HepG2 (cell line): ENCODE results near the gene WDR89. TPM values are rescaled to one million over a fixed set of nuclear protein-coding genes. Genes with fewer than 3 reads are reported as not detected.

Source experiments
- ATAC-seq: fragments of 200-7000 bp; cut with Tn5 transposase; 3 replicates; pipeline ENCODE4 v1.9.1; 2020; ENCODE audit warnings: mild to moderate bottlenecking, moderate library complexity
- BruUV-seq: library from RNA; stranded (reverse); fragments of 400-500 nt; replicated peaks from 2 replicates; lab custom pipeline; 2021; lab: Mats Ljungman, UMichigan
- CTCF ChIA-PET: fragments of 300-600 bp; formaldehyde crosslinking; extraction: SDS; loops from one replicate; lab custom pipeline; 2021; ENCODE audit warnings: low total read pairs, inconsistent platforms, low intra/inter-chr PET ratio; lab: Yijun Ruan, JAX
- POLR2A ChIA-PET: fragments of 350-600 bp; sonication (Branson Sonifier 250); formaldehyde crosslinking; loops from one replicate; lab custom pipeline; 2020; ENCODE audit warnings: antibody characterized with exemption, inconsistent platforms; lab: Yijun Ruan, JAX
- DNase-seq: peaks from one replicate; pipeline ENCODE4 v3.0.0-alpha.2; 2015; ENCODE audit warnings: low spot score
- FAIRE-seq: peaks from 3 replicates; lab custom pipeline; 2011; peaks lifted over from hg19 to GRCh38; lab: Jason Lieb, UNC
- H2AFZ ChIP-seq: one replicate; pipeline ENCODE4 v1.6.1; 2011; ENCODE audit warnings: low read length, inconsistent platforms
- H3K27ac ChIP-seq: fragments of 300-600 bp; 3 replicates; pipeline ENCODE4 v1.8.0; 2011; ENCODE audit warnings: mixed run types, mild to moderate bottlenecking, mixed read lengths, low read length, inconsistent platforms; ENCODE audit not compliant: insufficient read depth; ENCODE audit errors: extremely low read length
- H3K27me3 ChIP-seq, 2 experiments: fragments of 200-600 bp in 1 of 2; 2 replicates in 1 of 2; 3 replicates in 1 of 2; pipeline versions ENCODE4 v1.6.0 to v1.8.0; 2011; ENCODE audit warnings: low read length in 2 of 2, mild to moderate bottlenecking in 2 of 2, moderate library complexity in 2 of 2, inconsistent platforms in 1 of 2; ENCODE audit not compliant: insufficient read depth in 2 of 2, control insufficient read depth in 1 of 2
- H3K36me3 ChIP-seq, 2 experiments: fragments of 200-600 bp in 1 of 2; replicated peaks in 1 of 2; 2 replicates in 1 of 2; 3 replicates in 1 of 2; pipeline versions ENCODE4 v1.5.1 to v1.8.0; 2011; ENCODE audit warnings: low read length in 2 of 2, inconsistent platforms in 1 of 2; ENCODE audit not compliant: insufficient read depth in 2 of 2, control insufficient read depth in 1 of 2
- H3K4me1 ChIP-seq: 2 replicates; pipeline ENCODE4 v1.5.1; 2012; ENCODE audit warnings: low read length, inconsistent platforms; ENCODE audit not compliant: insufficient read depth
- H3K4me2 ChIP-seq: 2 replicates; pipeline ENCODE4 v1.6.0; 2011; ENCODE audit warnings: low read depth, low read length, inconsistent platforms
- H3K4me3 ChIP-seq, 3 experiments: fragments of 200-600 bp in 1 of 3; sonication (generic), shearing (Covaris generic) in 1 of 3; replicated peaks in 1 of 3; 2 replicates each; pipeline ENCODE4 v1.5.1; 2011 to 2016; ENCODE audit warnings: low read length in 3 of 3, inconsistent platforms in 2 of 3, low read depth in 2 of 3, mild to moderate bottlenecking in 2 of 3, control low read depth in 1 of 3, mixed read lengths in 1 of 3; ENCODE audit not compliant: insufficient read depth in 1 of 3
- H3K79me2 ChIP-seq: one replicate; pipeline ENCODE4 v1.6.1; 2011; ENCODE audit warnings: low read length, inconsistent platforms; ENCODE audit not compliant: insufficient read depth
- H3K9ac ChIP-seq: 2 replicates; pipeline ENCODE4 v1.6.0; 2011; ENCODE audit warnings: mild to moderate bottlenecking, low read depth, low read length, inconsistent platforms; ENCODE audit not compliant: insufficient read depth
- H3K9me3 ChIP-seq: 2 replicates; pipeline ENCODE4 v1.5.1; 2012; ENCODE audit warnings: mild to moderate bottlenecking, low read length
- H4K20me1 ChIP-seq: 2 replicates; pipeline ENCODE4 v1.6.0; 2011; ENCODE audit warnings: inconsistent platforms, mild to moderate bottlenecking, low read length, moderate library complexity; ENCODE audit not compliant: insufficient read depth
- FOXJ3 ChIP-seq: sonication (generic); formaldehyde crosslinking; IDR thresholded peaks from 2 replicates; pipeline ENCODE4 v1.4.0; 2020; ENCODE audit warnings: missing genetic modification reagents, mild to moderate bottlenecking, borderline replicate concordance
- ZFP37 ChIP-seq: sonication (generic); formaldehyde crosslinking; IDR thresholded peaks from 2 replicates; pipeline ENCODE4 v1.4.0; 2020; ENCODE audit warnings: missing genetic modification reagents, borderline replicate concordance
- ZNF333 ChIP-seq: sonication (generic); formaldehyde crosslinking; IDR thresholded peaks from 2 replicates; pipeline ENCODE4 v1.4.0; 2020; ENCODE audit warnings: mild to moderate bottlenecking, missing genetic modification reagents, borderline replicate concordance
- ZNF546 ChIP-seq: sonication (generic); formaldehyde crosslinking; conservative IDR thresholded peaks from 2 replicates; pipeline ENCODE4 v1.8.1; 2023; ENCODE audit warnings: mild to moderate bottlenecking, missing genetic modification reagents
- ZNF570 ChIP-seq: sonication (generic); formaldehyde crosslinking; IDR thresholded peaks from 2 replicates; pipeline ENCODE4 v1.4.0; 2020; ENCODE audit warnings: mild to moderate bottlenecking, missing genetic modification reagents, borderline replicate concordance
- WGBS: methylation state at CpG from one replicate; pipeline ENCODE4 v1.1.6; 2017; ENCODE audit warnings: low lambda C conversion rate; 5-methylcytosine and 5-hydroxymethylcytosine counted together
- in situ Hi-C: cut with HindIII; loops from 2 replicates; pipeline ENCODE4 v1.10.0; 2017; ENCODE audit warnings: low pct_unique_long_range_greater_than_20kb; ENCODE audit not compliant: extremely low pct_ligation_motif_present
- intact Hi-C: fragments of 100-400 bp; cut with micrococcal nuclease; formaldehyde crosslinking; loops from one replicate; pipeline ENCODE4 v1.10.0; 2022; ENCODE audit not compliant: unreplicated experiment
- polyA plus RNA-seq, 8 experiments: library from polyadenylated mRNA; depleted of rRNA in 3 of 8; stranded (reverse) in 7 of 8; unstranded in 1 of 8; fragments of >200 nt; fragmentation: Illumina TruSeq in 4 of 8; extraction: Trizol in 4 of 8; gene quantifications; 2 replicates each; pipeline versions ENCODE4 v1.2.1 to v1.2.3, GENCODE V29; 2011 to 2016; ENCODE audit warnings: low read depth in 4 of 8, missing spikeins in 1 of 8, mixed read lengths in 1 of 8; ENCODE audit not compliant: insufficient read depth in 1 of 8
- total RNA-seq, 5 experiments: library from RNA; depleted of rRNA; stranded (reverse); fragments of >200 nt; fragmentation: Illumina TruSeq; extraction: Trizol; gene quantifications; 2 replicates each; pipeline ENCODE4 v1.2.3, GENCODE V29; 2016; ENCODE audit warnings: low read depth in 1 of 5
- TF ChIP-seq, protein P1 (sequence below): sonication (generic); formaldehyde crosslinking; IDR thresholded peaks from 2 replicates; pipeline ENCODE4 v1.4.0; 2020; ENCODE audit warnings: missing genetic modification reagents
- TF ChIP-seq, protein P2 (sequence below): sonication (generic); formaldehyde crosslinking; IDR thresholded peaks from 2 replicates; pipeline ENCODE4 v1.5.1; 2020; ENCODE audit warnings: mild to moderate bottlenecking, missing genetic modification reagents, borderline replicate concordance

Gene WDR89
- total and polyA plus RNA-seq, 2 of the 13 experiments (the other 11 are each of a cell fraction or from before 2014, with no cell fraction given), result 5.2 to 20.1 TPM

DNA sequence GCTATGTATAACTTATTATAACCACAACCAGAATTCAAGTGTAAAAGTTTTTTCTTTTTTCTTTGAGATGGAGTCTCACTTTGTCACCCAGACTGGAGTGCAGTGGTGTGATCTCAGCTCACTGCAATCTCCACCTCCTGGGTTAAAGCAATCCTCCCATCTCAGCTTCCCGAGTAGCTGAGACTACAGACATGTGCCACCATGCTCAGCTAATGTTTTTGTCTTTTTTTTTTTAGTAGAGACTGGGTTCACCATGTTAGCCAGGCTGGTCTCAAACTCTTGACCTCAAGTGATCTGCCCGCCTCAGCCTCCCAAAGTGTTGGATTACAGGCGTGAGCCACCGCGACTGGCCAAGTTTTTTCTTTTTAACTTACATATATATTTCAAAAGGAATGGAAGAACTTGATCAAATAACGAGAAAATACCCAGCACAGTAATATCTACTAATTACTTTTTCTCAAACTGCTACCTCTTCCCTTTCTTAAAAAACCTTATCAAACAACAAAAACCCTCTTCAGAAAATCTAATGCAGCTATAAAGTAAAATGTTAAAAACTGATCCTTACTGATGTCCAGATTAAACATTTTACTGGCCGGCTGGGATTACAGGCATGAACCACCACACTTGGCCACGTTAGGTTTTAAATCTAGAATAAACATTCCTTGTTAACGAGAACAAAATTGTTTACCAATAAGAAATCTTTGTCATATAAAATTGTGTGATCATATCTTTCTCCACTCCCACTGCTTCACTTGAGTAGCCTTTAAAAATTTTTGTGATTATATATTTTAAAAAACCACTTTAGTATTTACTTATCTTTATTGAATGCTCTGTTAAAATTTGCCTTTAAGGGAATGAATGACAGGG is 41.3 kb upstream of the WDR89 start (continued):
- TF ChIP-seq, protein P1, sequence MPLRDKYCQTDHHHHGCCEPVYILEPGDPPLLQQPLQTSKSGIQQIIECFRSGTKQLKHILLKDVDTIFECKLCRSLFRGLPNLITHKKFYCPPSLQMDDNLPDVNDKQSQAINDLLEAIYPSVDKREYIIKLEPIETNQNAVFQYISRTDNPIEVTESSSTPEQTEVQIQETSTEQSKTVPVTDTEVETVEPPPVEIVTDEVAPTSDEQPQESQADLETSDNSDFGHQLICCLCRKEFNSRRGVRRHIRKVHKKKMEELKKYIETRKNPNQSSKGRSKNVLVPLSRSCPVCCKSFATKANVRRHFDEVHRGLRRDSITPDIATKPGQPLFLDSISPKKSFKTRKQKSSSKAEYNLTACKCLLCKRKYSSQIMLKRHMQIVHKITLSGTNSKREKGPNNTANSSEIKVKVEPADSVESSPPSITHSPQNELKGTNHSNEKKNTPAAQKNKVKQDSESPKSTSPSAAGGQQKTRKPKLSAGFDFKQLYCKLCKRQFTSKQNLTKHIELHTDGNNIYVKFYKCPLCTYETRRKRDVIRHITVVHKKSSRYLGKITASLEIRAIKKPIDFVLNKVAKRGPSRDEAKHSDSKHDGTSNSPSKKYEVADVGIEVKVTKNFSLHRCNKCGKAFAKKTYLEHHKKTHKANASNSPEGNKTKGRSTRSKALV (CRISPR knock-in tag), result no peak
- no peak for TF ChIP-seq ZFP37

DNA sequence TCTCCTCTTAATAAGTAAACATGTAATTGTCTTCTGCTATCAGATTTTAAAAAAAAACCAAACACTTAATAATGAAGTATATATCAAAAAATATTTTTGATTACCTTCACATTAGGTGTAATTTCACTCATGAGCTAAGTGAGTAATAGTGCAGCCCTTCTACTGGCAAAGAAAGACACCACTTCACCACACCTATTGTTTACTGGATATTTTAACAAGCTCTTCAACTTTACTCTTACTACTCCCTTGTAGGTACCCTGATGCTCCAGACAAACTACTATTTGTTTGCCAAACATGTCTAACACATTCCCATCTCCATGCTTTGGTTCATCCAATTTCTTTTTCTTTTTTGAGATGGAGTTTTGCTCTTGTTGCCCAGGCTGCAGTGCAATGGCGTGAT is 36.9 kb upstream of the WDR89 start:
- Histone ChIP-seq H3K9me3 (no peaks in the 10 kb centered on the region), H3K9ac (no peak overlapping the region), H3K4me2 (no peak overlapping the region), H2AFZ (no peak overlapping the region), H3K4me1 (0 out of 2 replicates have a peak, but pooled peaks cover 6% of the 10 kb centered on the region), H4K20me1 (no peaks in the 10 kb centered on the region), H3K79me2 (no peaks in the 10 kb centered on the region), H3K27ac (no peak overlapping the region), H3K27me3 (no peaks in the 10 kb centered on the region), H3K4me3 (no peak overlapping the region), H3K36me3 (0 out of 5 replicates have a peak, but pooled peaks cover 0 to 1% of the 10 kb centered on the region in 2 experiments)
- ChIA-PET CTCF (no interaction called here), POLR2A (interaction anchor here (1.5 kb wide), 1 partner anchor 36 kb away, joined by 3 read pairs; no protein-coding TSS in a partner anchor)
- FAIRE-seq (no peak), DNase-seq (no peak), ATAC-seq (no peak)
- no TSS peak for BruUV-seq
- WGBS, result 92% methylated on average over 1 of the region's 1 CpG
- intact Hi-C loops (no loop called here), in situ Hi-C loops (no loop called here)
- TF ChIP-seq FOXJ3 (CRISPR knock-in tag), result no peak
- TF ChIP-seq, protein P2, sequence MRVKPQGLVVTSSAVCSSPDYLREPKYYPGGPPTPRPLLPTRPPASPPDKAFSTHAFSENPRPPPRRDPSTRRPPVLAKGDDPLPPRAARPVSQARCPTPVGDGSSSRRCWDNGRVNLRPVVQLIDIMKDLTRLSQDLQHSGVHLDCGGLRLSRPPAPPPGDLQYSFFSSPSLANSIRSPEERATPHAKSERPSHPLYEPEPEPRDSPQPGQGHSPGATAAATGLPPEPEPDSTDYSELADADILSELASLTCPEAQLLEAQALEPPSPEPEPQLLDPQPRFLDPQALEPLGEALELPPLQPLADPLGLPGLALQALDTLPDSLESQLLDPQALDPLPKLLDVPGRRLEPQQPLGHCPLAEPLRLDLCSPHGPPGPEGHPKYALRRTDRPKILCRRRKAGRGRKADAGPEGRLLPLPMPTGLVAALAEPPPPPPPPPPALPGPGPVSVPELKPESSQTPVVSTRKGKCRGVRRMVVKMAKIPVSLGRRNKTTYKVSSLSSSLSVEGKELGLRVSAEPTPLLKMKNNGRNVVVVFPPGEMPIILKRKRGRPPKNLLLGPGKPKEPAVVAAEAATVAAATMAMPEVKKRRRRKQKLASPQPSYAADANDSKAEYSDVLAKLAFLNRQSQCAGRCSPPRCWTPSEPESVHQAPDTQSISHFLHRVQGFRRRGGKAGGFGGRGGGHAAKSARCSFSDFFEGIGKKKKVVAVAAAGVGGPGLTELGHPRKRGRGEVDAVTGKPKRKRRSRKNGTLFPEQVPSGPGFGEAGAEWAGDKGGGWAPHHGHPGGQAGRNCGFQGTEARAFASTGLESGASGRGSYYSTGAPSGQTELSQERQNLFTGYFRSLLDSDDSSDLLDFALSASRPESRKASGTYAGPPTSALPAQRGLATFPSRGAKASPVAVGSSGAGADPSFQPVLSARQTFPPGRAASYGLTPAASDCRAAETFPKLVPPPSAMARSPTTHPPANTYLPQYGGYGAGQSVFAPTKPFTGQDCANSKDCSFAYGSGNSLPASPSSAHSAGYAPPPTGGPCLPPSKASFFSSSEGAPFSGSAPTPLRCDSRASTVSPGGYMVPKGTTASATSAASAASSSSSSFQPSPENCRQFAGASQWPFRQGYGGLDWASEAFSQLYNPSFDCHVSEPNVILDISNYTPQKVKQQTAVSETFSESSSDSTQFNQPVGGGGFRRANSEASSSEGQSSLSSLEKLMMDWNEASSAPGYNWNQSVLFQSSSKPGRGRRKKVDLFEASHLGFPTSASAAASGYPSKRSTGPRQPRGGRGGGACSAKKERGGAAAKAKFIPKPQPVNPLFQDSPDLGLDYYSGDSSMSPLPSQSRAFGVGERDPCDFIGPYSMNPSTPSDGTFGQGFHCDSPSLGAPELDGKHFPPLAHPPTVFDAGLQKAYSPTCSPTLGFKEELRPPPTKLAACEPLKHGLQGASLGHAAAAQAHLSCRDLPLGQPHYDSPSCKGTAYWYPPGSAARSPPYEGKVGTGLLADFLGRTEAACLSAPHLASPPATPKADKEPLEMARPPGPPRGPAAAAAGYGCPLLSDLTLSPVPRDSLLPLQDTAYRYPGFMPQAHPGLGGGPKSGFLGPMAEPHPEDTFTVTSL, result no peak
- TF ChIP-seq ZNF546 (CRISPR knock-in tag), result no peak
- no peak for TF ChIP-seq ZNF570 (CRISPR knock-in tag)
- no peak for TF ChIP-seq ZNF333 (CRISPR knock-in tag)
